Caco-2 (cell line): ENCODE data around the gene ARHGEF28. TPM values are rescaled to one million over a fixed set of nuclear protein-coding genes. Genes with fewer than 3 reads are reported as not detected.

Source experiments
- BruUV-seq: library from RNA; stranded (reverse); fragments of 400-500 nt; replicated peaks from 2 replicates; lab custom pipeline; 2021; lab: Mats Ljungman, UMichigan
- CTCF ChIA-PET: fragments of 300-600 bp; sonication (Branson Sonifier 250); formaldehyde crosslinking; loops from one replicate; lab custom pipeline; 2022; ENCODE audit warnings: antibody characterized with exemption; lab: Charles Lee
- POLR2A ChIA-PET: fragments of 300-600 bp; sonication (Branson Sonifier 250); formaldehyde crosslinking; loops from one replicate; lab custom pipeline; 2022; ENCODE audit warnings: antibody characterized with exemption; lab: Charles Lee
- DNase-seq, 2 experiments: peaks; one replicate each; pipeline versions ENCODE4 v3.0.0 to v3.0.0-alpha.2; 2020 to 2022
- H3K27me3 ChIP-seq: replicated peaks from 2 replicates; pipeline ENCODE4 v1.6.0; 2011; ENCODE audit warnings: low read length; ENCODE audit not compliant: control insufficient read depth, insufficient read depth
- H3K36me3 ChIP-seq: 2 replicates; pipeline ENCODE4 v1.5.1; 2011; ENCODE audit warnings: low read length; ENCODE audit not compliant: control insufficient read depth, insufficient read depth
- H3K4me1 ChIP-seq: fragments of 250-450 bp; sonication (Bioruptor Pico); 2 replicates; pipeline ENCODE4 v1.5.1; 2020; ENCODE audit warnings: mild to moderate bottlenecking
- H3K4me3 ChIP-seq: 2 replicates; pipeline ENCODE4 v1.5.1; 2011; ENCODE audit warnings: low read depth, mild to moderate bottlenecking, control low read depth, low read length
- H3K9me3 ChIP-seq: fragments of 250-450 bp; sonication (Bioruptor Pico); 2 replicates; pipeline ENCODE4 v1.5.1; 2020; ENCODE audit warnings: mild to moderate bottlenecking, moderate library complexity
- H3K27ac Mint-ChIP-seq: one replicate; pipeline ENCODE4 v1.8.0; 2022; ENCODE audit warnings: mixed read lengths; ENCODE audit not compliant: unreplicated experiment
- H3K27me3 Mint-ChIP-seq: one replicate; pipeline ENCODE4 v1.8.0; 2022; ENCODE audit warnings: mixed read lengths; ENCODE audit not compliant: insufficient read depth, unreplicated experiment
- H3K36me3 Mint-ChIP-seq: one replicate; pipeline ENCODE4 v1.8.0; 2022; ENCODE audit warnings: mild to moderate bottlenecking, mixed read lengths; ENCODE audit not compliant: insufficient read depth, unreplicated experiment
- H3K4me1 Mint-ChIP-seq: one replicate; pipeline ENCODE4 v1.8.0; 2022; ENCODE audit warnings: low read depth, mixed read lengths; ENCODE audit not compliant: unreplicated experiment
- H3K4me3 Mint-ChIP-seq: one replicate; pipeline ENCODE4 v1.8.0; 2022; ENCODE audit warnings: mild to moderate bottlenecking, moderate library complexity, mixed read lengths; ENCODE audit not compliant: unreplicated experiment
- H3K9me3 Mint-ChIP-seq: one replicate; pipeline ENCODE4 v1.8.0; 2022; ENCODE audit warnings: mixed read lengths; ENCODE audit not compliant: unreplicated experiment
- intact Hi-C: fragments of 100-400 bp; cut with micrococcal nuclease; formaldehyde crosslinking; loops from one replicate; pipeline ENCODE4 v1.10.0; 2022; ENCODE audit not compliant: unreplicated experiment
- total RNA-seq: library from RNA; stranded (reverse); gene quantifications from 2 replicates; pipeline ENCODE4 v1.2.3, GENCODE V29; 2022
- TF ChIP-seq, protein P1 (sequence below), 2 experiments: fragments of 200-600 bp in 1 of 2; IDR thresholded peaks; 1 replicate in 1 of 2; 2 replicates in 1 of 2; pipeline versions ENCODE4 v1.5.1 to v1.8.0; 2011 to 2022; ENCODE audit warnings: antibody characterized with exemption in 1 of 2, control low read depth in 1 of 2, inconsistent platforms in 1 of 2, low read depth in 1 of 2, low read length in 1 of 2, mild to moderate bottlenecking in 1 of 2, moderate library complexity in 1 of 2; ENCODE audit not compliant: insufficient read depth in 1 of 2, severe bottlenecking in 1 of 2, unreplicated experiment in 1 of 2

ARHGEF28 gene
- total RNA-seq, 1 experiment from 2014 or later = 4.6 TPM

DNA sequence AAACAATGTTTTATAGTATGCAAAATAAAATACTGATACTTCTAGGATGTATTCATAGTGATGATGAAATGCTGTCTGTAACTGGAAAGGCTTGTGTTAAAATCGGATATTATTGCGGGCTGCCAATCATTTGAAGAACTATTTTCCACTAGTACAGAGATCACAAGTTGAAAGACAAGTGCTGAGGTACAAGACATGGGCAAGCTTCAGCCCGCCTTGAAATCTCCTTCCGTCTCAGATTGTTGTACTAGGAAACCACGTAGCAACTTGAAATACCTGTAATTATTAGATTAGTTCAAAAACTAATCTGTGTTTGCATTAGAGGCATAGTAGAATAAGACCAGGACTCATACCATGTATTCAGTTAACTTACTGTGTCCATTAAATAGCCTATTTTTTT, 218.2 kb downstream of the ARHGEF28 start:
- no peaks in the 10 kb centered on the region for H3K4me1 ChIP-seq
- POLR2A ChIA-PET = no interaction called here
- H3K27me3 Mint-ChIP-seq = peaks cover 3% of the 10 kb centered on the region
- no TSS peak for BruUV-seq
- no peak overlapping the region for H3K4me3 Mint-ChIP-seq
- DNase-seq = no peak
- H3K9me3 ChIP-seq = no peaks in the 10 kb centered on the region
- no peaks in the 10 kb centered on the region for H3K4me1 Mint-ChIP-seq
- H3K4me3 ChIP-seq = no peak overlapping the region
- CTCF ChIA-PET = interaction anchor here (0.7 kb wide), 1 partner anchor 285 kb away, joined by 3 read pairs; no protein-coding TSS in a partner anchor
- H3K36me3 Mint-ChIP-seq = no peaks in the 10 kb centered on the region
- H3K9me3 Mint-ChIP-seq = no peaks in the 10 kb centered on the region
- no peak overlapping the region for H3K27ac Mint-ChIP-seq
- intact Hi-C loops = no loop called here
- no peaks in the 10 kb centered on the region for H3K27me3 ChIP-seq
- TF ChIP-seq, protein P1, sequence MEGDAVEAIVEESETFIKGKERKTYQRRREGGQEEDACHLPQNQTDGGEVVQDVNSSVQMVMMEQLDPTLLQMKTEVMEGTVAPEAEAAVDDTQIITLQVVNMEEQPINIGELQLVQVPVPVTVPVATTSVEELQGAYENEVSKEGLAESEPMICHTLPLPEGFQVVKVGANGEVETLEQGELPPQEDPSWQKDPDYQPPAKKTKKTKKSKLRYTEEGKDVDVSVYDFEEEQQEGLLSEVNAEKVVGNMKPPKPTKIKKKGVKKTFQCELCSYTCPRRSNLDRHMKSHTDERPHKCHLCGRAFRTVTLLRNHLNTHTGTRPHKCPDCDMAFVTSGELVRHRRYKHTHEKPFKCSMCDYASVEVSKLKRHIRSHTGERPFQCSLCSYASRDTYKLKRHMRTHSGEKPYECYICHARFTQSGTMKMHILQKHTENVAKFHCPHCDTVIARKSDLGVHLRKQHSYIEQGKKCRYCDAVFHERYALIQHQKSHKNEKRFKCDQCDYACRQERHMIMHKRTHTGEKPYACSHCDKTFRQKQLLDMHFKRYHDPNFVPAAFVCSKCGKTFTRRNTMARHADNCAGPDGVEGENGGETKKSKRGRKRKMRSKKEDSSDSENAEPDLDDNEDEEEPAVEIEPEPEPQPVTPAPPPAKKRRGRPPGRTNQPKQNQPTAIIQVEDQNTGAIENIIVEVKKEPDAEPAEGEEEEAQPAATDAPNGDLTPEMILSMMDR (IDR thresholded peaks at IDR 0.05; ENCODE audit: insufficient read depth in 1 of 2, low read depth in 1 of 2, low read length in 1 of 2, severe bottlenecking in 1 of 2, unreplicated experiment in 1 of 2) = no peak
- H3K36me3 ChIP-seq = no peaks in the 10 kb centered on the region

DNA sequence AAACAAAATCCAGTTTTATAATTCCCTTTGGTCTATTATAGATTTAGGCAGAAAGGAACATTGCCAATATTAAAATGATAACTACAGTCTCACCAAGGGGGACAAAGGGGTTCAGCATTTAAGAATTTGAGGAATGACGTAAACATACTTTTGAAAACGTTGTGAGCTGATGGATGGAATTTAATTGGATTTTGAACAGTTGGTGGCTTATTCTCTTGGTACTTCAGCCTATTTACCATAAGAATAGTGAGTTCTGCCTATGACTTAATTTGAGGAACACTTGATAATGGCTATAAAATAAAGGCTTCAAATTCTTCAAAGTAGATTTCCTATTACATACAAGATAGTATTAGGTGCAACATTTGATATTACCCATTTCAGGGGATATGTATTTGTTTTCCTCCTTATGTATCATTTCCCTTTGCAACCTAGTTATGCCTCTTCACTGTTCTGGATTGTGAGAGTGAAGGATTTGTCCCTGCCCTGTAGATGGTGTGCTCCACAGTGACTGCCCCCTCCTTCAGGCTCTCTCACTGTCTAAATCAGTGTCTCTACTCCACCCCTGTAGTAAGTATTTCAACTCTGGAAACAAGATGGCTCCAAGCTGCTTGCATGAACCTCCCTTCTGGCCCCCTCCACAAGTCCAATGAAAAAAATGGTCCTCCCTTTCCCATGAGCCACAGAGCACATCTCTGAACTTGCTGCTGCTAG, 225.6 kb downstream of the ARHGEF28 start:
- no peaks in the 10 kb centered on the region for H3K27me3 ChIP-seq
- CTCF ChIA-PET = no interaction called here
- Mint-ChIP-seq H3K9me3 (no peaks in the 10 kb centered on the region), H3K4me1 (no peaks in the 10 kb centered on the region), H3K27ac (no peak overlapping the region), H3K4me3 (no peak overlapping the region), H3K36me3 (no peaks in the 10 kb centered on the region), H3K27me3 (no peaks in the 10 kb centered on the region)
- no TSS peak for BruUV-seq
- POLR2A ChIA-PET = no interaction called here
- DNase-seq = no peak
- H3K36me3 ChIP-seq = no peaks in the 10 kb centered on the region
- H3K4me1 ChIP-seq = no peaks in the 10 kb centered on the region
- no peak overlapping the region for H3K4me3 ChIP-seq
- intact Hi-C loops = no loop called here
- H3K9me3 ChIP-seq = no peaks in the 10 kb centered on the region
- TF ChIP-seq, protein P1 (IDR thresholded peaks at IDR 0.05; ENCODE audit: insufficient read depth in 1 of 2, low read depth in 1 of 2, low read length in 1 of 2, severe bottlenecking in 1 of 2, unreplicated experiment in 1 of 2) = no peak

DNA sequence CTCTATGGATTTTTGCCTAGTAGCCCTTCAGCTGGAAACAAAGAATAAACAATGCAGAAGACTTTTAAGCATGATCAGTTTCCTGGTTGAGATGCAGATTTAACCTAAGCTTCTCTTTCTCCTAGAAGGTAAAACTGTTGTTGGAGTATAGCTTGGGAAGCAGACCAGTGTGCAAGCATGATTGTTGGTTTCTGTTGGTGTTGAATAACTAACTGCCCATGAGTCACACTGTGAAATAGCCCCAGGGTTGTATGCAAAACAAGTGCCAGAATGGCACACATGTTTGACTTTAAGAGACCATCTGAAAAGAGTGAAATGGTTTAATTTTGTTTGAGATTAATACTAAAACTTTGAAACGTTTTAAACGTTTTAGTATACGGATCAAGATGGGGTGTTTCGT, 227.1 kb downstream of the ARHGEF28 start:
- POLR2A ChIA-PET = no interaction called here
- H3K9me3 ChIP-seq = no peaks in the 10 kb centered on the region
- Mint-ChIP-seq H3K27ac (no peak overlapping the region), H3K27me3 (no peaks in the 10 kb centered on the region), H3K4me1 (no peaks in the 10 kb centered on the region), H3K36me3 (no peaks in the 10 kb centered on the region), H3K4me3 (no peak overlapping the region), H3K9me3 (no peaks in the 10 kb centered on the region)
- intact Hi-C loops = no loop called here
- no peaks in the 10 kb centered on the region for H3K36me3 ChIP-seq
- BruUV-seq = no TSS peak
- TF ChIP-seq, protein P1 (IDR thresholded peaks at IDR 0.05; ENCODE audit: insufficient read depth in 1 of 2, low read depth in 1 of 2, low read length in 1 of 2, severe bottlenecking in 1 of 2, unreplicated experiment in 1 of 2) = no peak
- CTCF ChIA-PET = no interaction called here
- DNase-seq = no peak
- no peaks in the 10 kb centered on the region for H3K27me3 ChIP-seq
- no peak overlapping the region for H3K4me3 ChIP-seq
- H3K4me1 ChIP-seq = no peaks in the 10 kb centered on the region
